ENCODE data around the gene PDPN.

Gene PDPN

GRCh38 chr1:13570924-13571323 is 12.7 kb upstream of the PDPN start:
- peak; percentile 1 for DNase-seq
- in situ Hi-C loops (cut with MboI; ENCODE audit: low pct_unique_long_range_greater_than_20kb, low sequenced_read_pairs): no loop called here

GRCh38 chr1:13573586-13573985 is 10.0 kb upstream of the PDPN start:
- no peak for DNase-seq
- in situ Hi-C loops (cut with MboI; ENCODE audit: low pct_unique_long_range_greater_than_20kb, low sequenced_read_pairs): no loop called here

- in situ Hi-C loops (cut with MboI; ENCODE audit: low pct_unique_long_range_greater_than_20kb, low sequenced_read_pairs): no loop called here
Observed at GRCh38 chr1:13576926-13577325, 6.7 kb upstream of the PDPN start.

GRCh38 chr1:13577846-13578245 is 5.8 kb upstream of the PDPN start:
- no peak for DNase-seq
- in situ Hi-C loops (cut with MboI; ENCODE audit: low pct_unique_long_range_greater_than_20kb, low sequenced_read_pairs): no loop called here

More at GRCh38 chr1:13576926-13577325, 6.7 kb upstream of the PDPN start:
- DNase-seq: no peak

- in situ Hi-C loops (cut with MboI; ENCODE audit: low pct_unique_long_range_greater_than_20kb, low sequenced_read_pairs): no loop called here
- no peak for DNase-seq
Observed at GRCh38 chr1:13581446-13581845, 2.2 kb upstream of the PDPN start.

GRCh38 chr1:13582713-13583443 is 754 bp upstream of the PDPN start:
- in situ Hi-C loops (cut with MboI; ENCODE audit: low pct_unique_long_range_greater_than_20kb, low sequenced_read_pairs): no loop called here
- no peak for DNase-seq

- no peak for DNase-seq
- in situ Hi-C loops (cut with MboI; ENCODE audit: low pct_unique_long_range_greater_than_20kb, low sequenced_read_pairs): no loop called here
Observed at GRCh38 chr1:13583966-13584791, 547 bp downstream of the PDPN start.

- DNase-seq: no peak
- in situ Hi-C loops (cut with MboI; ENCODE audit: low pct_unique_long_range_greater_than_20kb, low sequenced_read_pairs): no loop called here
Observed at GRCh38 chr1:13584876-13585611, 1.4 kb downstream of the PDPN start.

- DNase-seq: no peak
- in situ Hi-C loops (cut with MboI; ENCODE audit: low pct_unique_long_range_greater_than_20kb, low sequenced_read_pairs): no loop called here
Observed at GRCh38 chr1:13585612-13585991, 2.0 kb downstream of the PDPN start.

GRCh38 chr1:13586001-13586400 is 2.4 kb downstream of the PDPN start:
- in situ Hi-C loops (cut with MboI; ENCODE audit: low pct_unique_long_range_greater_than_20kb, low sequenced_read_pairs): no loop called here
- no peak for DNase-seq

- in situ Hi-C loops (cut with MboI; ENCODE audit: low pct_unique_long_range_greater_than_20kb, low sequenced_read_pairs): no loop called here
- no peak for DNase-seq
Observed at GRCh38 chr1:13587256-13588030, 3.8 kb downstream of the PDPN start.

GRCh38 chr1:13588946-13589796 is 5.5 kb downstream of the PDPN start:
- in situ Hi-C loops (cut with MboI; ENCODE audit: low pct_unique_long_range_greater_than_20kb, low sequenced_read_pairs): no loop called here
- no peak for DNase-seq

GRCh38 chr1:13590486-13590885 is 6.9 kb downstream of the PDPN start:
- in situ Hi-C loops (cut with MboI; ENCODE audit: low pct_unique_long_range_greater_than_20kb, low sequenced_read_pairs): no loop called here
- no peak for DNase-seq

- no peak for DNase-seq
- in situ Hi-C loops (cut with MboI; ENCODE audit: low pct_unique_long_range_greater_than_20kb, low sequenced_read_pairs): no loop called here
Observed at GRCh38 chr1:13593511-13594131, 10.0 kb downstream of the PDPN start.

GRCh38 chr1:13595411-13595810 is 11.8 kb downstream of the PDPN start:
- in situ Hi-C loops (cut with MboI; ENCODE audit: low pct_unique_long_range_greater_than_20kb, low sequenced_read_pairs): no loop called here
- DNase-seq: no peak

- no peak for DNase-seq
- in situ Hi-C loops (cut with MboI; ENCODE audit: low pct_unique_long_range_greater_than_20kb, low sequenced_read_pairs): no loop called here
Observed at GRCh38 chr1:13597166-13597565, 13.5 kb downstream of the PDPN start.

GRCh38 chr1:13600762-13601453 is 17.3 kb downstream of the PDPN start:
- DNase-seq: no peak
- in situ Hi-C loops (cut with MboI; ENCODE audit: low pct_unique_long_range_greater_than_20kb, low sequenced_read_pairs): no loop called here

Measured in KBM-7 (cell line).